ENCODE results near the gene STAC3.

DNA sequence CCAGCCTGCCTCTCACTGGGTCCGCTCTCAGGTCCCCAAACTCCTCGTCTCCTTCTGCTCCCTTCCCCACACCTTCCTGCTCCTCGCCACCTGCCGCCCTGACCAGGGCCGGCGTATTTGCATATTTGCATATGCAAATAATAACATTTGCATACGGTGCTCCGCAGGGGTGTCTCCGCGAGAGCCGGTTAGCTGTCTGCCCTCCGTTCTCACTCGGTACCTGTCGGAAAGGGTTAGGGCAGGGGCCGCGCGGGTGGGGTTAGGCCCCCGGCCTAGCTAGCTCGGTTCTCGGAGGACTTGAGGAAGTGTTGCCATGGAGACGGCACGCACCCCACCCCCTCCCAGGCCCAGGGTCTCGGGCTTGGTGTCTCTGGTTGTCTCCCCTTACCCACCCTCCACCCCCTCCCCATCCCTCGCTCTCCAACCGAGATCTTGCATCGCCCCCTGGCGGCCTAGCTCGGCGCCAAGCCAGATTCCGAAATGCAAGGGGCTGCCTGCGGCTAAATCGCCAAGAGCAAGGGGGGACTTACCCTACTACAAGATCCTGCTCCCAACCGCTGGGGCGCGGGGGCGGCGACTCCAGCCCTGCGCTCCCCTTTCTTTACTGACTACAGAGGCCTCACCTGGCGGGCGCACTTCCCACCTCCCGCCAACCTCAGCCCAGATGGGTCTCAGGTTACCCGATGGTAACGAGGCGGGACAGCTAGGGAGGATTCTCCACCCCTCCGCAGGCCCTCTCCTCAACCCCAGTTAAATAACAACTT lies 8.1 kb downstream of the STAC3 start:
- TF ChIP-seq MAFK (conservative IDR thresholded peaks at IDR 0.05 in 1 of 2, IDR thresholded peaks at IDR 0.05 in 1 of 2; ENCODE audit: low read length in 2 of 2) (0 out of 4 replicates have a peak, but pooled peaks of 1 of the 2 experiments have one; percentile 2), HNRNPK (IDR thresholded peaks at IDR 0.05; ENCODE audit: low read depth, low read length, poor library complexity, severe bottlenecking) (peak; percentile 42), BCL3 (CRISPR knock-in tag; IDR thresholded peaks at IDR 0.05) (no peak), ELF1 (CRISPR knock-in tag; IDR thresholded peaks at IDR 0.05) (no peak), ZNF740 (CRISPR knock-in tag; IDR thresholded peaks at IDR 0.05) (no peak), ZBTB1 (CRISPR knock-in tag; IDR thresholded peaks at IDR 0.05; ENCODE audit: borderline replicate concordance) (no peak), REXO4 (CRISPR knock-in tag; IDR thresholded peaks at IDR 0.05; ENCODE audit: borderline replicate concordance) (no peak), CTCF (CRISPR knock-in tag; IDR thresholded peaks at IDR 0.05) (peak; percentile 81), JUND (CRISPR knock-in tag; IDR thresholded peaks at IDR 0.05) (no peak), SP1 (IDR thresholded peaks at IDR 0.05) (no peak), SP1 (CRISPR knock-in tag; IDR thresholded peaks at IDR 0.05) (no peak), KDM5A (IDR thresholded peaks at IDR 0.05; ENCODE audit: borderline replicate concordance, low read length) (no peak), AGO1 (IDR thresholded peaks at IDR 0.05; ENCODE audit: low read depth, low read length, poor library complexity, severe bottlenecking) (no peak), ZNF687 (CRISPR knock-in tag; IDR thresholded peaks at IDR 0.05) (0 out of 2 replicates have a peak, but pooled peaks have one; percentile 5)
